GM23338 (cell line): ENCODE data around the gene GBE1. TPM values are rescaled to one million over a fixed set of nuclear protein-coding genes. Genes with fewer than 3 reads are reported as not detected.

Experiments
- ATAC-seq: fragments of 200-7000 bp; cut with Tn5 transposase; 3 replicates; pipeline ENCODE4 v1.9.1; 2020
- DNase-seq: peaks from one replicate; pipeline ENCODE4 v3.0.0-alpha.2; 2015; ENCODE audit warnings: low spot score
- H2AFZ ChIP-seq: fragments of 200-600 bp; sonication (generic); 2 replicates; pipeline ENCODE4 v1.8.0; 2016; ENCODE audit warnings: antibody characterized with exemption, mild to moderate bottlenecking, moderate library complexity
- H3F3A ChIP-seq: fragments of 200-600 bp; sonication (generic); replicated peaks from 2 replicates; pipeline ENCODE4 v1.8.0; 2017; ENCODE audit warnings: antibody characterized with exemption, mixed run types, low read depth
- H3K27ac ChIP-seq: fragments of 200-600 bp; sonication (generic); 2 replicates; pipeline ENCODE4 v1.6.1; 2016; ENCODE audit warnings: low read depth
- H3K27me3 ChIP-seq: fragments of 200-600 bp; sonication (generic); 2 replicates; pipeline ENCODE4 v1.8.0; 2016; ENCODE audit warnings: mild to moderate bottlenecking, mixed run types, moderate library complexity; ENCODE audit not compliant: insufficient read depth
- H3K36me3 ChIP-seq: fragments of 200-600 bp; sonication (generic); 2 replicates; pipeline ENCODE4 v1.8.0; 2016; ENCODE audit warnings: mild to moderate bottlenecking; ENCODE audit not compliant: insufficient read depth
- H3K4me1 ChIP-seq: fragments of 200-600 bp; sonication (generic); 2 replicates; pipeline ENCODE4 v1.8.0; 2016; ENCODE audit warnings: mild to moderate bottlenecking, moderate library complexity; ENCODE audit not compliant: insufficient read depth
- H3K4me2 ChIP-seq: fragments of 200-600 bp; sonication (generic); 2 replicates; pipeline ENCODE4 v1.7.1; 2017; ENCODE audit warnings: mixed run types
- H3K4me3 ChIP-seq: fragments of 200-600 bp; sonication (generic); 2 replicates; pipeline ENCODE4 v1.6.1; 2016; ENCODE audit warnings: mixed run types
- H3K79me2 ChIP-seq: fragments of 200-600 bp; sonication (generic); replicated peaks from 2 replicates; pipeline ENCODE4 v1.8.0; 2017; ENCODE audit warnings: mild to moderate bottlenecking; ENCODE audit not compliant: insufficient read depth
- H3K9me2 ChIP-seq: fragments of 200-600 bp; sonication (generic); 2 replicates; pipeline ENCODE4 v1.8.0; 2017; ENCODE audit not compliant: insufficient read depth
- H4K20me1 ChIP-seq: fragments of 200-600 bp; sonication (generic); replicated peaks from 2 replicates; pipeline ENCODE4 v1.8.0; 2017; ENCODE audit warnings: mild to moderate bottlenecking; ENCODE audit not compliant: insufficient read depth
- H3K27ac Mint-ChIP-seq: 2 replicates; pipeline ENCODE4 v1.8.0; 2020; ENCODE audit warnings: inconsistent platforms, mild to moderate bottlenecking, moderate library complexity, mixed read lengths
- H3K27me3 Mint-ChIP-seq: 3 replicates; pipeline ENCODE4 v1.8.0; 2022; ENCODE audit warnings: low read depth, mild to moderate bottlenecking, moderate library complexity, mixed read lengths, inconsistent platforms; ENCODE audit not compliant: insufficient read depth, poor library complexity
- H3K36me3 Mint-ChIP-seq: 3 replicates; pipeline ENCODE4 v1.8.0; 2021; ENCODE audit warnings: low read depth, mild to moderate bottlenecking, inconsistent platforms, moderate library complexity, mixed read lengths
- H3K4me1 Mint-ChIP-seq: 3 replicates; pipeline ENCODE4 v1.8.0; 2020; ENCODE audit warnings: mild to moderate bottlenecking, inconsistent platforms, mixed read lengths
- H3K4me3 Mint-ChIP-seq: 3 replicates; pipeline ENCODE4 v1.8.0; 2021; ENCODE audit warnings: moderate library complexity, mild to moderate bottlenecking, inconsistent platforms, mixed read lengths
- H3K9me3 Mint-ChIP-seq: 3 replicates; pipeline ENCODE4 v1.8.0; 2020; ENCODE audit warnings: moderate library complexity, mild to moderate bottlenecking, inconsistent platforms, mixed read lengths
- ETS1 ChIP-seq: IDR thresholded peaks from 2 replicates; pipeline ENCODE4 v1.6.1; 2016; ENCODE audit warnings: antibody characterized with exemption
- EZH2 ChIP-seq: fragments of 200-600 bp; sonication (generic); IDR thresholded peaks from one replicate; pipeline ENCODE4 v1.8.0; 2017; ENCODE audit warnings: antibody characterized with exemption, mild to moderate bottlenecking, low read depth; ENCODE audit not compliant: unreplicated experiment
- JUNB ChIP-seq: IDR thresholded peaks from one replicate; pipeline ENCODE4 v1.6.1; 2016; ENCODE audit warnings: antibody characterized with exemption; ENCODE audit not compliant: unreplicated experiment
- POLR2AphosphoS5 ChIP-seq: IDR thresholded peaks from 2 replicates; pipeline ENCODE4 v1.6.1; 2016; ENCODE audit warnings: antibody characterized with exemption, low read depth
- STAT1 ChIP-seq: IDR thresholded peaks from one replicate; pipeline ENCODE4 v1.6.1; 2016; ENCODE audit warnings: antibody characterized with exemption; ENCODE audit not compliant: unreplicated experiment
- ZNF114 ChIP-seq: fragments of 250-450 bp; sonication (Bioruptor Pico); IDR thresholded peaks from 2 replicates; pipeline ENCODE4 v1.5.0; 2020; ENCODE audit warnings: mild to moderate bottlenecking, moderate library complexity
- ZNF331 ChIP-seq: fragments of 250-450 bp; sonication (Bioruptor Pico); IDR thresholded peaks from 2 replicates; pipeline ENCODE4 v1.5.0; 2020; ENCODE audit warnings: low read depth, mild to moderate bottlenecking, moderate library complexity
- polyA plus RNA-seq: library from polyadenylated mRNA; unstranded; fragments of >200 nt; fragmentation: Nextera tagmentation; extraction: Ambion mirVana; gene quantifications from 2 replicates; pipeline ENCODE4 v1.2.1, GENCODE V29; 2016
- total RNA-seq: library from RNA; depleted of rRNA; stranded (reverse); fragments of >200 nt; shearing (Covaris generic); gene quantifications from 2 replicates; pipeline ENCODE4 v1.2.3, GENCODE V29; 2014

The GBE1 gene
- total and polyA plus RNA-seq, 2 experiments from 2014 or later = 6.4 to 12.2 TPM

- no peaks in the 10 kb centered on the region for H3K9me2 ChIP-seq
- H3F3A ChIP-seq = no peaks in the 10 kb centered on the region
- peaks cover 8% of the 10 kb centered on the region; the same call in 1 of the 2 replicates for H3K4me1 ChIP-seq
- ATAC-seq = no peak
- TF ChIP-seq EZH2 (no peak), STAT1 (no peak), JUNB (no peak), ZNF114 (CRISPR knock-in tag) (no peak), ETS1 (no peak)
- peak overlapping the region; percentile 94 for H3K27ac Mint-ChIP-seq
- no peak overlapping the region for H3K4me2 ChIP-seq
- no peaks in the 10 kb centered on the region; the same call in 2 of the 3 replicates for H3K9me3 Mint-ChIP-seq
- no peaks in the 10 kb centered on the region for H3K36me3 ChIP-seq
- peak; percentile 8 for DNase-seq
- H3K27me3 Mint-ChIP-seq = peaks cover 2% of the 10 kb centered on the region
- no peak overlapping the region for H3K4me3 ChIP-seq
- no peaks in the 10 kb centered on the region for H3K27me3 ChIP-seq
- H3K36me3 Mint-ChIP-seq = peaks cover 6% of the 10 kb centered on the region; the same call in 2 of the 3 replicates
- no peaks in the 10 kb centered on the region for H4K20me1 ChIP-seq
- no peak overlapping the region for H3K4me3 Mint-ChIP-seq
- H3K4me1 Mint-ChIP-seq = peaks cover 12% of the 10 kb centered on the region; the same call in 2 of the 3 replicates
- no peak overlapping the region for H3K27ac ChIP-seq
- no peaks in the 10 kb centered on the region for H3K79me2 ChIP-seq
- H2AFZ ChIP-seq = no peak overlapping the region
These were observed 18.1 kb downstream of the GBE1 start for GRCh38 chr3:81743096-81744025.

GRCh38 chr3:81742581-81742980, 18.9 kb downstream of the GBE1 start:
- H3K36me3 Mint-ChIP-seq = peaks cover 2% of the 10 kb centered on the region; the same call in 2 of the 3 replicates
- peaks cover 2% of the 10 kb centered on the region for H3K27me3 Mint-ChIP-seq

GRCh38 chr3:81741216-81741615, 20.2 kb downstream of the GBE1 start:
- Mint-ChIP-seq H3K4me1 (peaks cover 12% of the 10 kb centered on the region; the same call in 2 of the 3 replicates), H3K36me3 (no peaks in the 10 kb centered on the region), H3K9me3 (no peaks in the 10 kb centered on the region; the same call in 2 of the 3 replicates), H3K27ac (no peak overlapping the region), H3K27me3 (peaks cover 2% of the 10 kb centered on the region), H3K4me3 (no peak overlapping the region)
- Histone ChIP-seq H3K27me3 (no peaks in the 10 kb centered on the region), H3F3A (no peaks in the 10 kb centered on the region), H3K36me3 (no peaks in the 10 kb centered on the region), H3K27ac (no peak overlapping the region), H3K79me2 (no peaks in the 10 kb centered on the region), H3K4me2 (no peak overlapping the region), H4K20me1 (no peaks in the 10 kb centered on the region), H2AFZ (no peak overlapping the region), H3K9me2 (no peaks in the 10 kb centered on the region), H3K4me1 (peaks cover 8% of the 10 kb centered on the region; the same call in 1 of the 2 replicates), H3K4me3 (no peak overlapping the region)
- ATAC-seq (no peak), DNase-seq (no peak)
- no peak for TF ChIP-seq POLR2AphosphoS5
- no peak for TF ChIP-seq ZNF331 (CRISPR knock-in tag)

More at GRCh38 chr3:81742581-81742980, 18.9 kb downstream of the GBE1 start:
- Histone ChIP-seq H3K79me2 (no peaks in the 10 kb centered on the region), H2AFZ (no peak overlapping the region), H3K27ac (no peak overlapping the region; the same call in 1 of the 2 replicates), H3K9me2 (no peaks in the 10 kb centered on the region), H3K4me2 (no peak overlapping the region), H3K36me3 (no peaks in the 10 kb centered on the region), H4K20me1 (no peaks in the 10 kb centered on the region), H3K27me3 (no peaks in the 10 kb centered on the region), H3K4me3 (no peak overlapping the region), H3F3A (no peaks in the 10 kb centered on the region), H3K4me1 (peaks cover 8% of the 10 kb centered on the region; the same call in 1 of the 2 replicates)
- ATAC-seq (no peak), DNase-seq (no peak)
- Mint-ChIP-seq H3K4me1 (peaks cover 12% of the 10 kb centered on the region; the same call in 2 of the 3 replicates), H3K27ac (peak overlapping the region; percentile 41), H3K9me3 (no peaks in the 10 kb centered on the region; the same call in 2 of the 3 replicates), H3K4me3 (no peak overlapping the region)
- TF ChIP-seq ZNF331 (CRISPR knock-in tag) = no peak
- no peak for TF ChIP-seq STAT1
- TF ChIP-seq POLR2AphosphoS5 = no peak
